ENCODE measurements around the gene POLA1.

DNA sequence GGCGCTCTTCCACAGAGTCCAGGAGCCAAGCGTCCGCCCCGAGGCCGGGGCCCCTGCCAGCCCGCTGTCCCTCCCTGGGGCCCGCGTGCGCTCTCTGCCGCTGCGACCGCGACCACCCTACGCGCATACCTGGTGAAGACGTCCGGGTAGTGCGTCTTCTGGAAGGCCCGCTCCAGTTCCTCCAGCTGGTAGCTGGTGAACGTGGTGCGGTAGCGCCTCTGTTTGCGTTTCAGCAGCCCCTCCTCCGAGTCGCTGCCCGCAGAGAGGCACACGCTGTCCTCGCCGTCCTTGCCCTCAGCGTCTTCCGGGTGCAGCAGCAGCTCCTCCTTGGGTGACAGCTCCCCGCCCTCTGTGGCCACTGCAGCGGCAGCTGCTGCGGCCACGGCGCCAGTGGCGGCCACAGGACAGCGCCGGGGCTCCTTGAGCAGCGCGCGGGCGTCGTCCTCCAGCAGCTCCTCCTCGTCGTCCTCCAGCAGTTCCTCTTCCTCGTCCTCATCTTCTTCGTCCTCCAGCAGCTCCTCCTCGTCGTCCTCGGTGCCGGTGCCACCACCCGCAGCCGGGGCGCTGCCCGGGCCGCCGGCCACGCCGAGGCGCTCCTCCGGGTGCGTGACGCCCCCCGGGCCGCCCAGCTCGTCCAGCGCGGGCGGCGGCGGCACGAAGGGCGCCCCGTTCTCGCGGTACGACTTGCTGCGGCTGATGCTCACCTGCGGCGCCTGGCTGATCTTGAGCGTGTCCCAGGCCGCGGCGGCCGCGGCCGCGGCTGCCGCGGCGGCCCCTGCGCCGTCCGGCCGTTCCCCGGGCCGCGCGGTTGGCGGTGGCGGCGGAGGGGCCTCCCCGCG is 319.3 kb downstream of the POLA1 start:
- TF ChIP-seq ZNF274 (IDR thresholded peaks at IDR 0.05; ENCODE audit: low read depth, low read length) (no peak), YY1 (IDR thresholded peaks at IDR 0.05; ENCODE audit: insufficient read depth, insufficient read length) (no peak), SUZ12 (IDR thresholded peaks at IDR 0.05; ENCODE audit: extremely low read depth, insufficient read depth, insufficient read length) (peak; percentile 100)

All from NT2/D1 (cell line).